AG10803 (cell line): ENCODE data around the gene SNX32.
A peak's percentile ranks its signal among the peaks of the same experiment; 100 is the strongest.

Experiments
- DNase-seq: peaks from one replicate; pipeline ENCODE4 v3.0.0; 2010; ENCODE audit warnings: low read depth
- H3K4me3 ChIP-seq: 2 replicates; pipeline ENCODE4 v1.5.1; 2011; ENCODE audit warnings: mild to moderate bottlenecking, low read length, control low read depth
- TF ChIP-seq, protein P1 (sequence below): conservative IDR thresholded peaks from 2 replicates; pipeline ENCODE4 v1.5.1; 2011; ENCODE audit warnings: mild to moderate bottlenecking, low read length, control low read depth, inconsistent platforms

The SNX32 gene

DNA sequence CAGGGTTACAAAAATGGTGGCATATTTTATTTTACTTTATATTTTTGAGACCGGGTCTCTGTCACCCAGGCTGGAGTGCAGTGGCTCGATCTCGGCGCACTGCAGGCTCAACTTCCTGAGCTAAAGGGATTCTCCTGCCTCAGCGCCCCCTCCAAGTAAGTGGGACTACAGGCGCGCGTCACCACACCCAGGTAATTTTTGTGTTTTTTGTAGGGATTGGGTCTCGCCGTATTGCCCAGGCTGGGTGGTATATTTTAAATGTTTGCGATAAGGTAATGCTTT lies 67.1 kb downstream of the SNX32 start:
- TF ChIP-seq, protein P1, sequence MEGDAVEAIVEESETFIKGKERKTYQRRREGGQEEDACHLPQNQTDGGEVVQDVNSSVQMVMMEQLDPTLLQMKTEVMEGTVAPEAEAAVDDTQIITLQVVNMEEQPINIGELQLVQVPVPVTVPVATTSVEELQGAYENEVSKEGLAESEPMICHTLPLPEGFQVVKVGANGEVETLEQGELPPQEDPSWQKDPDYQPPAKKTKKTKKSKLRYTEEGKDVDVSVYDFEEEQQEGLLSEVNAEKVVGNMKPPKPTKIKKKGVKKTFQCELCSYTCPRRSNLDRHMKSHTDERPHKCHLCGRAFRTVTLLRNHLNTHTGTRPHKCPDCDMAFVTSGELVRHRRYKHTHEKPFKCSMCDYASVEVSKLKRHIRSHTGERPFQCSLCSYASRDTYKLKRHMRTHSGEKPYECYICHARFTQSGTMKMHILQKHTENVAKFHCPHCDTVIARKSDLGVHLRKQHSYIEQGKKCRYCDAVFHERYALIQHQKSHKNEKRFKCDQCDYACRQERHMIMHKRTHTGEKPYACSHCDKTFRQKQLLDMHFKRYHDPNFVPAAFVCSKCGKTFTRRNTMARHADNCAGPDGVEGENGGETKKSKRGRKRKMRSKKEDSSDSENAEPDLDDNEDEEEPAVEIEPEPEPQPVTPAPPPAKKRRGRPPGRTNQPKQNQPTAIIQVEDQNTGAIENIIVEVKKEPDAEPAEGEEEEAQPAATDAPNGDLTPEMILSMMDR: no peak
- peak overlapping the region; percentile 43; the same call in 1 of the 2 replicates for H3K4me3 ChIP-seq
- no peak for DNase-seq

DNA sequence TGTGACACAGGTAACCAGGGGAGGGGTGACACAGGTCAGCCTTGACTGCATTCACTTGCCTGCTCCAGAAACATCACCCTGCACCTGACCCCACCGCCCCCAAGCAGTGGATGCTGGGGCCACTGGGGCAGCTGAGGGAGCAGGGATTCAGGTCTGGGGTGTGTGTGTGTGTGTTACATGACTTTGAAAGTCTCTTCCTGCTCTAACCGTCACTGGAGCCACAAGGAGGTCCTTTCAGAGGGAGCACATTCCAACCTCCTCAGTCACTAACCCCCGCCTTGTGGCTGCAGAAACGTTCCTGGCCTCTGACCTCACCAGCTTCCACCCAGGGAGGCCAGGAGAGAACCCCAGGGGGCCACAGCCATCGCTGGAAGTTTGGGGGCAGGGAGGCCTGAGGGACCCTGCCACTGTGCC lies 69.3 kb downstream of the SNX32 start:
- peak overlapping the region; percentile 12; the same call in 1 of the 2 replicates for H3K4me3 ChIP-seq
- TF ChIP-seq, protein P1: no peak
- peak; percentile 93 for DNase-seq
